GM21528 (cell line): Measurements from ENCODE around the gene ADCY3.

Experiments
- ATAC-seq: cut with Tn5 transposase; IDR thresholded peaks from one replicate; pipeline ENCODE4 v1.9.1; 2021; ENCODE audit warnings: mild to moderate bottlenecking, moderate library complexity; ENCODE audit not compliant: unreplicated experiment, low FRiP score

The ADCY3 gene

DNA sequence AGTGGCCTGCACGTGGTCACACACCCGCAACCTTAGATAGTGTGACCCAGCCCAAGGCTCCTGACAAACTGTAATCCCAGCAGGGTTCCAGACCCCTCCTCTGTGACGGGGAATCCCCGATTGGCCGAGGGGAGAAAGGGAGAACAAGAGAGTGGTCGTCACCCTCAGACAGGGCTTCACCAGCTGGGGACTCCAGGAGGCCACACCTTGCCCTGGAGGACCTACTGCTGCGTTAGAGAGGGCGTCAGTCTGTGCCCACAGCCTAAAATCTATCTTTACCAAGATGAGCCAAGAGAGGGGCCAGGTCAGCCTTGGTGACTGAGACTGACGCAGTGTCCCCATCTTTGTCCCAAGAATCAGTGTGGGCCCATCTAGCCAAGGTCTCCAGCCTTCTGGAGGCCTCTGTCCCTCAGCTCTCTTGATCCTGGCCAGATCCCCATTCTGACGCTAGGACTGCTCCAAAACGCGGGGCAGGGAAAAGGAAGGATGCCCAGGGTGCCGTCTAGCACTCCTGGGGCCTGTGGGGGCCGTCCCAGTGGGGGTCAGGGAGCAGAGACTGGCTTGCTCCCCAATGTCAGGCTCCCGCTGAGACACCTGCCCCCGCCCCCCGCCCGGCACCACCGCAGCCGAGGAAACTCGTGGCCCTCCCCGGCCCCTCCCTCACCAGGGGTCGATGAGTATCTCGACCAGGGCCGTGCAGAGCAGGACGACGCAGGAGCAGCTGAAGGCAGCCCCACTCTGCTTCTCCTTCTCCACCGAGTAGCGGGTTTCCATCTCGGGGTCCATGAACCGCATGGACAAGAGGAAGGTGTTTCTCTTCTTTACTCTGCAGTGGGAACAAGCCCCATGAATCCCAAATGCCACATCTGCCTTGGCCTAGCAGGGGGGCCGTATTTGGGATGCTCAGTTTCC is 86.0 kb downstream of the ADCY3 start:
- ATAC-seq: no peak

DNA sequence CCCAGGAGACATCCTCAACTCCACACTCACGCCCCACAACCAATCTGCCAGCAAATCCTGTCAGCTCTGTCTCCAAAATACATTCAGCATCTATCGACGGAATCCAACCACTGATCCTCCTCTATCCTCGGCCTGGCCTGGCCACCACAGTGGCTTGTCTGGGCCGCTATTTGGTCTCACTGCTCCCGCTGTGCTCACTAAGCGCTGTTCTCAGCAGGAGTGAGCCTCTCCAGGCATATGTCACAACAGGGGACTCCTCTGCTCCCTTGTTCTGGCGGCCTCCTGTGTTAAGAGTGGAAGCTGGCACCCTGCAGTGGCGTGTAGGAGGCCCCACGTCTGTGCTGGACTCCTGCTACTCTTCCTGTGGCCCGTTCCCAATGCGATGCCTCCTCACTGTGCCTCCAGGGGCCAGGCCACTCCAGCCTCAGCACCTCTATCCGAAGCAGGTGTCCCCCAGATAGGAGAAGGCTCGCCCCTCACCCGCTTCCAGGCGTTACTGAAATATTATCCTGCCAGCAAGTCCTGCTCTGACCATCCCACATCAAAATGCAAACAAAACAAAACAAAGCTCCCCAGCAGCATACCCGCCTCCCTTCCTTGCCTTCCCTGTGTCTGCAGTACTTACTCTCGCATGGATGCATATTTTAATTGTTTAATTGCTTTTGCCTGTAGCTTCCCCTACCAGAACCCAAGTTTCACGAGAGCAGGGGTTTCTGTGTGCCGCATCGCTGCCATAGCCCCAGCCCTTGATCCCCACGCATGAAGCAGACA is 86.9 kb downstream of the ADCY3 start:
- ATAC-seq: no peak

DNA sequence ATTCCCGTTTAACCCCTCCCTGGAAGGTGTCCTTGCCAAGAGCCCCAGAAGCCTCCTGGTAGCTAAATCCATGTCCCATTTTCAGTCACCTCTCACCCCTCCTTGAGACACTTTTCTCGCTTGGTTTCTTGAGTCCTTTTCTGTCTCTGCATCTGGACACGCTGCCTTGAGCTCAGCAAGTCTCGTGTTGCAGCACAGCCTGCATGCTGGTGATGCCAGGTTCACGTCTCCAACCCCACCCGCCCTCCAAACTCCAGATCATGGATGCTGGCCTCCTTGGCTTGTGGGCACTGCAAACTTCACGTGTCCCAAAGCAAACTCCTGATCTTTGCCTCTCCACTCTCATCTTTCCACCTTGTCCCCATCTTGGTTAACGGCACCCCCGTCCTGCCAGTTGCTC is 87.5 kb downstream of the ADCY3 start:
- no peak for ATAC-seq

DNA sequence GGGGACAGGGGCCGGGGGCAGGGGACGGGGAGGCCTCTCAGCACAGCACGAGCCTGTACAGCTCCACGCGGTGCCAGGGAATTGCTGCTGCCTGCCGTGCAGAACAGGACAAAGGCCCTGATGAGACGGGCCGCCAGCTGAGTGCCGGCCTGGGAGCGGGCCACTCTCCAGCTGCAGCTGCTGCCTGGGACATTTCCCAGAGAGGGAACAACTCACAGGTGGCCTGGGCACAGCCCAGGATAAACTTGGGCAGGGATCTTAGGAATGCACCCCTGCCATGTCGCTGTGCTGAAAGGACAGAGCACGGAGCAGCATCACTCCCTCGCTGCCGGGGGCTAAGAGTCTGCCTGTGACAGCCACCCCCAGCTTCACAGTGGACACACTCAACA is 88.0 kb downstream of the ADCY3 start:
- no peak for ATAC-seq

DNA sequence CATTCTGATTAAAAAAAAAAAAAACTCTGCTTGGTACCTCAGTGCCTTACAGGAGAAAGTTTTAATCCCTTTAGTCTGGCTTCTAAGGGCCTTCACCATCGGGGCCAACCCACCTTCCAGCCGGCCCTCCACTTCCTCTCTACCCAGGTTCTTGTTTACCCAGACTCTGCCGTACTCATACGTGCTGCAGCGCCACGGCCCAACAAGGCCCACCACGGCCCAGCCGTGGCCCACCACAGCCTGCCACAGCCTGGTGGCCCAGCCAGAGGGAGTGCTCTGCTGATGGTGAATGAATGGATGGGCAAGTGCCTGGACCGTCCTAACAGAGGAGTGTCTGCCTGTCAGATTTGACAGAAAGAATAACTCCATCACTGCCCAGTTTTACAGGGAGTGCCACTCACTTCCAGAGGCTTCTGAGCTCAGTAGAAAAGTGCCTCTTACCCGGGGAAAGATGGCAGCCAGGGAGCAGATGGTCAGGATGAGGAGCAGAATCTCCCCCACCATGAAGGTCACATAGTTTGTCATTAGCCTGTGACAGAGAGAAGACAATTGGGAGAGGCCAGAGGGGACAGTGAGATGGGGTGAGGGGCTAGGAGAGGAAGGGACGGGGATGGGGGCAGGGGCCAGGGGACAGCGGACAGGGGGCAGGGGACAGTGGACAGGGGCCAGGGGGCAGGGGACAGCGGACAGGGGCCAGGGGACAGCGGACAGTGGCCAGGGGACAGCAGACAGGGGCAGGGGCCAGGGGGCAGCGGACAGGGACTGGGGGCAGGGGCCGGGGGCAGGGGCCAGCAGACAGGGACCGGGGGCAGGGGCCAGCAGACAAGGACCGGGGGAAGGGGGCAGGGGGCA is 88.6 kb downstream of the ADCY3 start:
- no peak for ATAC-seq

DNA sequence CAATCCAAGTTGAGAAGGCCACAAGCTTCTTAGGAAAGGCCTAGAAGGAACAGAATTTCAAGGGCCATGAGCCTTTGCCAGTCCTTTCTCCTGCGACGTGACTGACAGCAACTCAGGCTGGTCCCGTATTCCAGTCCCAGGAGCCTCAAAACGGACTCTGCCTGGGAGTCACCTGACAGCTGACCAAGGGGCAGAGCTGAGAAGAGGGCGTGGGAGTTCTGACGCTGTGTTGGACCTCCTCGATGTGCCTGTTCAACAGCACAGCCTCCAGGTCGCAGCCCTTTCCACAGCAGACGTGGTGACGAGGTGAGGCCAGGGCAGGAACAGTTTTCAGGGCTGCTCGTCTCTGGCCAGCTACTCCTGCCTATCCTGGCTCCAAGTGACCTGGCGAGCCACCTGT is 89.3 kb downstream of the ADCY3 start:
- ATAC-seq: no peak

DNA sequence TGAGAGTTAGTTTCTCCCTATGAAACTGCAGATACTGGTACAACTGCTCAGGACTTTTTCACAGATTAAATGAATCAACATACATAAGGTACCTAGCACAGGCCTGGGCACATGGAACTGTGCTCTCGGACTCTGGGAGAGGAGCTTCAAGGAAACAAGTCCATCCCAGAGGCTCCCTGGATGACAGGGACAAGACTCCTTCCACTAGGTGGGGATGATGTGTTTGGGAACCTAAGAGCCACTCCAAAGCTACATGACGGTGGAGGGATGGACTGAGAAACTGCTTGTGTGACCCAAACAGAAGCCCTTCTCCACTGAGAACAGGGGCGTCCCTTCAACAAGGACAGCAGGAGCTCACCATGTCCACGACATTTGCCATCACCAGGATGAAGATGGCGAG is 89.7 kb downstream of the ADCY3 start:
- ATAC-seq: no peak

DNA sequence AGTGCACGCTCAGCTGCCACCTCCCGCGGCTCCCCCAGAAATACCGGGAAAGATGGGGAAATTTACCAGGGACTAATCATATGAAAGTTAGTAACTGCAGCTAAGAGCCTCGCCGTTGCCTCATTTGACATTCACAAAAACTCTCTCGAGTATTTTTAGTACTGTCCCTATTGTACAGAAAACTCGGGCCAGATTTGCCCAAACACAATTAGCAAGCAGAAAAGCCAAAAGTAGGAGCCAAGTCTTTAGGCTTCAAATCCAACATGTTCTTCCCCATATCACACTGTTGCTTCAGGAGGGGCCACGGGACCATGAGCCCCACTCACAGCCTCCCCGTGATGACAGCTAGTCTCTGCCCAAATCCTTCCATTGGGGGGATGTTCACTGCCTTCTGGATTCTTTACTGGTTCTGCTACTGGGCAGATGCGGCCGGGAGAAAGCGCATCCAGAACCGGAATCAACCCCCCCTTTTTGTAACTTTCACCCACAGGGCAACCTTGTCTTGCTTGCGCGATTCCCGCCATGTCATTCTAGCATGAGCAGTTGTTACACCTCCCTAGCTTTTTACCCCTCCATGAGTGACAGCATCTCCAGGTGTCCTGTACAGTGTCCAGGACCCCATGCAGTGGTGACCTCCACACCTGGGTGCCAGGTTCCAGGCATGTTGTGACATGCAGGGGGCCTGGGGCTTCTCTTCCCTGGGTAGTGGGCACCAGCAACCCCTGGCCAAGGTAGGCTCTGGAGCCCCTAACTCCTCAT is 91.6 kb downstream of the ADCY3 start:
- no peak for ATAC-seq

DNA sequence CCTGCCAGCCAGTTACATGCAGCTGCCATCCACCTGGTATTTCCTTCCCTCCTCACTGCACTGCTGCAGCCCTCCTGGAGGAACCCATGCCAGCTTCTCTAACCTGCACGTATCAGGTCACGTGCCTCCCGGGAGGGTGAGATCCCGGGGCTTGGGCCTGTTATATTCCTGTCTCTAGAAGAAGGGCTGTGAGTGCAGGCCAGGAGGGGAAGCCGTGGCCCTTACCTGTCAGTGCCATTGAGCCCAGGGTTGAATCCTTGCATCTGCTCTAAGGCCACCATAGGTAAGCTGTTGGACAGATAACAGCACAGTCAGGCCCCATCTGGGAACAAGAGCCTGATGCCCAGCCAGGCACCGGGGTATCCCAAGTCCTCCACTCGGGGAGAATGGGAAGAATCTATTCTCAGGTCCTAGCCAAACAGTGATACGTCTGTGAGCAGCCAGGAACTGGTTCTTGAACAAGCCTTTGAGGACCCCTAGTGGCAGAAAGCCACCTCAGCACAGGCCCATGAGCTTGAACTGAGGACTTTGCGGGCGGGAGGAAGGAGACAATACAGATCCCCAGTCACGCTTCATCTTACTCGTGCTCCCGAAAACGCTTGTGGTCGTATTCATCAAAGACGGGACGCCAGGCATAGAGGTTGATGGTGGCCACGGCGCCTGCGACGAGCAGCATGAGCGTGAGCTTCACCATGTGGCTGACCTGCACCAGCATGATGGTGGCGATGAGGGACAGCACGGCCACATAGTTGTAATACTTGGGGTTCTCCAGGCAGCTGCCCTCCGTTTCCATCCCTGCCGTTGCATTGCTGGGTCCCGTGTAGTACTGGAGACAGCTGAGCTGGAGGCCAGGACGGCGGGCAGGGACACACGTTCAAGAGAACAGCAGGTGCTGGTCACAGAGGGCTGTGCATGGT is 92.5 kb downstream of the ADCY3 start:
- ATAC-seq: peak; percentile 73

DNA sequence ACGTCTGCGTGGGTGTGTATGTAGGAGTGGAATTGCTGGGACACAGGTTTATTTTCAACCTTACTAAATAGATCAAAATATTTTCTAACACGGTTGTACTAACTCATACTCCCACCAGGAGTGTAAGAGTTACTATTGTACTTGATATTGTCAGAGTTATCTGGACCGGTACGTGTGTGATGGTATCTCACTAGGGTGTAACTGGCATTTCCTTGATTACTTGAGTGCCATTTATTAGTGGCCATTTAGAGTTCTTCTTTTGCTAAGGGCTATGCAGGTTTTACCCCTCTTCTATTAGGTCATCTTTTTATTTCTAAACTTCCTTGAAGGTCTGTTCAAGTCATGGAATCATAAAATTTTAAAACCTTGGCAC is 93.3 kb downstream of the ADCY3 start:
- no peak for ATAC-seq

DNA sequence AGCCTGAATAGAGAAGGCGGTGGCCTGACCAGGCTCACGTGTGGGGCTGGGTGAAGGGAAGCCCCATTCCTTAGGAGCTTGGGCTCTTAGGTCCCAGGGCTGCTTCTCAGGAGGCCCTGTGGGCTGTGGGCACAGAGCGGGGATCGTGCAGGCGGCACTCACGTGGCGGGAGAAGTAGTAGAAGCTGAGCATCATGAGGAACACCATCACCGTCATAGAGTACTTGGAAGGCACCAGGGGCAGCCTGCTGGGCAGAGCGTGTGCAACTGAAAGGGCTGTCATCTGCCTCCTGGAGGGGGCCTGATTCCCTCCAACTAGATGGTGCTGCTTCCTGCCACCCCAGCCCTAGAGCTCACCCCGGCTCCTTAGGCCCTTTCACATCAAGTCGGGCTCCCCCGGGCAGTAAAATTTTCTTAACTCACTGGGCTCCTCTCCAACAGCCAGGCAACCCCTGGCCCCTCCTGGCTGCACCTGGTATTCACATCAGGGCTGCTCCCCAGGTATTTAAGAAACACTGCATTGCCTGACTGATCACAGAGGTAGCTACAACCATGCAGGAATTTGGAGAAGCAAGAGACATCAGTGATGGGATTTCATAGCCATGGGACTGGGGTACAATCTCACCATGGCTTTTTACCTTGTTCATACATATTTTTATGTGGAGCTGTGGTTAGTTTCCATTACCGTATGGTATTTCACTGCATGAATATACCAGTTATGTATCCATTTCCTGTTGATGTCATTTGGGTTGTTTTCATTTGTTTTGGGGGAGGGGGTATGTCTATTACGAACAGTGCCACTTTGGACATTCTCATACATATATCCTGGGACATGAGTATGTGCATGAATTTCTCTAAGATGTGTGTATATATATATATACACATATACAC is 93.9 kb downstream of the ADCY3 start:
- no peak for ATAC-seq

DNA sequence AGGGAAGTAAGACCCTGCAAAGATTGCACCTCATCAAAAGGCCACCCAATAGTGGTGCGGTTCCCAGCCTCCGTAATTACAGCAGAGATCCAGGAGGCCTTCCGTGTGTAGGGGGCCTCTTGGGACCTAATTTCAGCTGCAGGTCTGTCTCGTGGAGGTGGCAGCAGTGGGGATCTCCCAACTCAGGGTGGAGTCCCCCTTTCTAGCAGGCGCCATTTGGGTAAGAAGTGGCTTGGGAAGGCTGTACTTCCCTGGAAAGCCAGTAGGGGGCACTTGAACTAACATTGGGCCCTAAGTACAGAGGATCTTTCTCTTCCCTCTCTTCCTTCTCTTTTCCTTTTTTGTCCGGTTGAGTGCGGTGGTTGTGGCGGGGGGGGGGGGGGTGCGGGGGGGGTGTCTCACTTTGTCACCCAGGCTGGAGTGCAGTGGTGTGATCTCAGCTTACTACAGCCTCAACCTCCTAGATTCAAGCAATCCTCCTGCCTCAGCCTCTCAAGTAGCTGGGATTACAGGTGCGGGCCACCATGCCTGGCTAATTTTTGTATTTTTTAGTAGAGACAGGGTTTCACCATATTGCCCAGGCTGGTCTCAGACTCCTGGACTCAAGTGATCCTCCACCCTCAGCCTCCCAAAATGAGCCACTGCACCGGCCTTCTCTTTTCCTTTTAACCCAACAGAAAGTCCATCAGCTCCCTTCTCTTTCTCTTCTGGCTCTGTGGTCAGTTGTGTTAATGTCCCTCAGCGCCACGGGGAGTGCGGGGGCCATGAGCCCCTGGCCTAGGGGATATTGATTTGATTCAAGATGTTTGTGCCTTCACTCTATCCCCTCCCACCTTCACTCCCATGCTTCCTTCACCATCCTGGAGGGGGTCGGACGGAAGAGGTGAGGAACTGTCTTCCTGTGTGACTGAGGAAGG is 94.8 kb downstream of the ADCY3 start:
- no peak for ATAC-seq

DNA sequence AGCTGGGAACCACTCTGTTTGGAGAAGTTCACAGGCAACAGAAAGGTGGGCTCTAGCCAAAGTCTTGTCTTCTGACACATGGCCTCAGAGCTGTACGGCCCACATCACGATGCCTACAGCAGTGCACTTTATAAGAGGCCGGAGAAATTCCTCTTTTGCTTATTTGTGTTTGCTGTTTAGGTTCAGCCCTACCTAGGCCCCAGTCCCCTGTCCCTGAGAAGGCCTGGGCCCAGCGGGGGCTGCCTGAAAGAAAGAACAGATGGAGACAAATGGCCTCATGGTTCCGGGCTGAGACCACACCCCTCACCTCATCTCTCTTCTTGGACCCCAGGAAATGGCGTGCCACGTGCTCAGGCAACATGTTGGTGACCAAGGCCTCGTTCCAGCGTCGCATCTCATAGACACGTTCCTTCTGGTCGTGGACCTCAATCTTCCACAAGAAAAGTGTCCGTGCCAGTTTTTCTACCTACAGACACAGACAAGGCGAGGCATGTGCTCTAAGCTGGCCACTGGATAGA is 95.9 kb downstream of the ADCY3 start:
- ATAC-seq: no peak

DNA sequence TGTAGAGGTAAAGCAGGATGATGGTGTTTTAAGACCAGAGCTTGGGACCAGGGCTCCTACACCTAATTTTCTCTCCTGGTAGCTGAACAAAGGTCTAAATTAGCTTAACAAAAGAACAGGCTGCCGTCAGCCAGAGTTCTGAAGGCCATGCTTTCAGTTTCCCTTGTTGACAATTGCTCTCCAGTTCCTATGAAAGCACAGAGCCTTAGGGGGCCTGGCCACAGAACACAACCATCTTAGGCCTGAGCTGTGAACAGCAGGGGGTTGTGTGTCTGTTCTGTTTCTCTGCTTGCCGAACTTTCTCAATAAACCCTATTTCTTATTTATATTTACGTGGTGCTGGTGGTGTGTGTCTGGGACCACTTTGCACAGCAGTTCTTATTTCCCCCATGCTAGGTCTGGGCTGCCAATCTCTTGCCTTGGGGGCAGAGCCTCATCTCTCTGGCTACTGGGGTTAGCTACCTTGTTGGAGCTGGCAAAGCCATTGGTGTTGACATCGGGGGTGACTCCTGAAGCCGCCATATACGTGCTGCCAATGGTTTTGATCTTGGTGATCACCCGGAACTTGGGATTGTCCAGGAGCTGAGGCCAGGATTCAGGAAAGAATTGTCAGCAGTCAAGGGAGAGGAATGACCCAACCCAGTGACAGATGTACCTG is 97.9 kb downstream of the ADCY3 start:
- ATAC-seq: no peak

DNA sequence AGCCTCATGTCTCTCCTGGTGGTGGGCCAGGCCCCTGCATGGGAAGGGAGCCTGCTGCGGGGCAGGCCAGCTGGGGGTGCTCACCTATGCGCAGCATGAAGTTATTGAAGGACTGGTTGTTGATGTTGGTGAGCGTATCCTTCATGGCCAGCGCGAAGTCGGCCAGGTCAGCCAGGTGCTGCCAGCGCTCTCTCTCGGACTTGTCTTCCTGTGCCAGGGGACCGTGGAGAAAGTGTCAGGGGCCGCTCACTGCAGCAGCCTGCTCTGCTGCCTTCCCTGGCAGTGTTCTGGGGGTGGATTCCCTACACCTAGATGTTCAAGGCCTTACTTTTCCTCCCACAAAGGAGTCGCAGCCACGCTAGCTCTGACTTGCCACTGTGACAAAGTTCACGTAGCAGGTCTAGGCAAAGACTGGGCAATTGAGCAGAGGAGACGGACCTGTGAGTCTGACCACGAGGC is 98.6 kb downstream of the ADCY3 start:
- no peak for ATAC-seq
